DOHH2 (cell line): Measurements from ENCODE around the gene DIO2.

ENCODE experiments used
- EZH2phosphoT487 ChIP-seq: fragments of 200-600 bp; sonication (generic); IDR thresholded peaks from 2 replicates; pipeline ENCODE4 v1.6.1; 2017; ENCODE audit warnings: borderline replicate concordance, mild to moderate bottlenecking, antibody characterized with exemption, low read length, moderate library complexity, mixed read lengths
- TF ChIP-seq, protein P1 (sequence below): fragments of 200-600 bp; sonication (generic); IDR thresholded peaks from one replicate; pipeline ENCODE4 v1.5.1; 2014; ENCODE audit warnings: antibody characterized with exemption, mild to moderate bottlenecking, low read depth, low read length; ENCODE audit not compliant: poor library complexity, severe bottlenecking

DNA sequence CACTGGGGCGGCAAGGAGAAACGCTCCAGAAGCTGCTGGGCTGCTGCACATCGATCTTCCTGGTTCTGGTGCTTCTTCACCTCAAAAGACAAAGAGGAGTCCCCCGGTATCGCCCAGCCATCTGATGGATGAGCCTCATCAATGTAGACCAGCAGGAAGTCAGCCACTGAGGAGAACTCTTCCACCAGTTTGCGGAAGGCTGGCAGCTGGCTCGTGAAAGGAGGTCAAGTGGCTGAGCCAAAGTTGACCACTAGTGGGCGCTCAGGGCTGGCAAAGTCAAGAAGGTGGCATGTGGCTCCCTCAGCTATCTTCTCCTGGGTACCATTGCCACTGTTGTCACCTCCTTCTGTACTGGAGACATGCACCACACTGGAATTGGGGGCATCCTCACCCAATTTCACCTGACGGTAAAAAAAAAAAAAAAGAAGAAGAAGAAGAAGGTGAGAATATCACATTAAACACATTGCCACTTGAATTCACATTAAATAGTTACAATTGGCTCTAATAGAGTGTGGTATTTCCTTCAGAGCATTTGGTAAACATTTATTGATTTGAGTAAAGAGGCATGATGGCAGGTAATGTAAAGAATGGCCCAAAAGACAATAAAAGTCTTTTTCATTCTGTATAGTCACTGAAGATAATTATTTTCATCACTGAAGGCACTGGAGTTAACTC, 8.3 kb downstream of the DIO2 start:
- TF ChIP-seq, protein P1, sequence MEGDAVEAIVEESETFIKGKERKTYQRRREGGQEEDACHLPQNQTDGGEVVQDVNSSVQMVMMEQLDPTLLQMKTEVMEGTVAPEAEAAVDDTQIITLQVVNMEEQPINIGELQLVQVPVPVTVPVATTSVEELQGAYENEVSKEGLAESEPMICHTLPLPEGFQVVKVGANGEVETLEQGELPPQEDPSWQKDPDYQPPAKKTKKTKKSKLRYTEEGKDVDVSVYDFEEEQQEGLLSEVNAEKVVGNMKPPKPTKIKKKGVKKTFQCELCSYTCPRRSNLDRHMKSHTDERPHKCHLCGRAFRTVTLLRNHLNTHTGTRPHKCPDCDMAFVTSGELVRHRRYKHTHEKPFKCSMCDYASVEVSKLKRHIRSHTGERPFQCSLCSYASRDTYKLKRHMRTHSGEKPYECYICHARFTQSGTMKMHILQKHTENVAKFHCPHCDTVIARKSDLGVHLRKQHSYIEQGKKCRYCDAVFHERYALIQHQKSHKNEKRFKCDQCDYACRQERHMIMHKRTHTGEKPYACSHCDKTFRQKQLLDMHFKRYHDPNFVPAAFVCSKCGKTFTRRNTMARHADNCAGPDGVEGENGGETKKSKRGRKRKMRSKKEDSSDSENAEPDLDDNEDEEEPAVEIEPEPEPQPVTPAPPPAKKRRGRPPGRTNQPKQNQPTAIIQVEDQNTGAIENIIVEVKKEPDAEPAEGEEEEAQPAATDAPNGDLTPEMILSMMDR, result peak; percentile 81
- TF ChIP-seq EZH2phosphoT487, result no peak
